Thyroid gland (tissue), 4 donors: ENCODE data around the gene SND1.

Experiments
- POLR2A ChIP-seq, 2 donors: fragments of 450-650 bp; IDR thresholded peaks; one replicate each; pipeline ENCODE4 v1.6.1; 2017; ENCODE audit warnings: antibody characterized with exemption in 2 of 2, mild to moderate bottlenecking in 2 of 2, moderate library complexity in 1 of 2
- TF ChIP-seq, protein P1 (sequence below), 6 experiments: fragments of 200-600 bp in 3 of 6; fragments of 450-650 bp in 3 of 6; sonication (generic) in 3 of 6; IDR thresholded peaks; one replicate each; pipeline ENCODE4 v1.5.1; 2016 to 2019; ENCODE audit warnings: antibody characterized with exemption in 6 of 6, mild to moderate bottlenecking in 2 of 6, inconsistent platforms in 1 of 6, moderate library complexity in 1 of 6

DNA sequence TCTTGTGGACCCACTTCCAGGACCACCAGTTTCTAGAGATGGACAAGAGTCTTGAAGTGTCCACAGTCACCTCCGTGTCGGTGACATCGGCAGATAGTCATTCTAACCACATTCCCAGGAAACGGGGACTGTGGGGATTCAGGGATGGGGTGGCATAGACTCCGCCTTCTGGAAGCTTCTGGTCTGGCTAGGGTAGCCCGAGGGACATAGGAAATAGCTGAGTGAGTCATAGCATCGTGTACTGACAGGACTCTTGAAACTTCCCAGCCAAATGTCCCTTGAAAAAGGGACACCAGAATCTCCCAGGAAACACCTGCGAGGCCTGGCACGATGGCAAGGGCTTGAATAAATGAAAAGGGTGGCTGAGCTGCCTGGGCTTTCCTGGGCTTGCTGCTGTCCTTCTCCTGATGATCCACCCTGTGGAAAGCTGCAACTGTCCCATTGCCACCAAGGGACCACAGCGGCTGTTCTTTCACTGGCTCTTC lies 463.4 kb downstream of the SND1 start:
- TF ChIP-seq, protein P1, sequence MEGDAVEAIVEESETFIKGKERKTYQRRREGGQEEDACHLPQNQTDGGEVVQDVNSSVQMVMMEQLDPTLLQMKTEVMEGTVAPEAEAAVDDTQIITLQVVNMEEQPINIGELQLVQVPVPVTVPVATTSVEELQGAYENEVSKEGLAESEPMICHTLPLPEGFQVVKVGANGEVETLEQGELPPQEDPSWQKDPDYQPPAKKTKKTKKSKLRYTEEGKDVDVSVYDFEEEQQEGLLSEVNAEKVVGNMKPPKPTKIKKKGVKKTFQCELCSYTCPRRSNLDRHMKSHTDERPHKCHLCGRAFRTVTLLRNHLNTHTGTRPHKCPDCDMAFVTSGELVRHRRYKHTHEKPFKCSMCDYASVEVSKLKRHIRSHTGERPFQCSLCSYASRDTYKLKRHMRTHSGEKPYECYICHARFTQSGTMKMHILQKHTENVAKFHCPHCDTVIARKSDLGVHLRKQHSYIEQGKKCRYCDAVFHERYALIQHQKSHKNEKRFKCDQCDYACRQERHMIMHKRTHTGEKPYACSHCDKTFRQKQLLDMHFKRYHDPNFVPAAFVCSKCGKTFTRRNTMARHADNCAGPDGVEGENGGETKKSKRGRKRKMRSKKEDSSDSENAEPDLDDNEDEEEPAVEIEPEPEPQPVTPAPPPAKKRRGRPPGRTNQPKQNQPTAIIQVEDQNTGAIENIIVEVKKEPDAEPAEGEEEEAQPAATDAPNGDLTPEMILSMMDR (IDR thresholded peaks at IDR 0.05), result no peak
- TF ChIP-seq POLR2A (IDR thresholded peaks at IDR 0.05), result no peak
